UCSD-AML1 (cell line): Measurements from ENCODE around the gene ADD2.
A peak's percentile ranks its signal among the peaks of the same experiment; 100 is the strongest.

Source experiments
- DNase-seq: peaks from one replicate; lab custom pipeline; 2025; ENCODE audit not compliant: unreplicated experiment; lab: John Stamatoyannopoulos, UW

ADD2 gene

DNA sequence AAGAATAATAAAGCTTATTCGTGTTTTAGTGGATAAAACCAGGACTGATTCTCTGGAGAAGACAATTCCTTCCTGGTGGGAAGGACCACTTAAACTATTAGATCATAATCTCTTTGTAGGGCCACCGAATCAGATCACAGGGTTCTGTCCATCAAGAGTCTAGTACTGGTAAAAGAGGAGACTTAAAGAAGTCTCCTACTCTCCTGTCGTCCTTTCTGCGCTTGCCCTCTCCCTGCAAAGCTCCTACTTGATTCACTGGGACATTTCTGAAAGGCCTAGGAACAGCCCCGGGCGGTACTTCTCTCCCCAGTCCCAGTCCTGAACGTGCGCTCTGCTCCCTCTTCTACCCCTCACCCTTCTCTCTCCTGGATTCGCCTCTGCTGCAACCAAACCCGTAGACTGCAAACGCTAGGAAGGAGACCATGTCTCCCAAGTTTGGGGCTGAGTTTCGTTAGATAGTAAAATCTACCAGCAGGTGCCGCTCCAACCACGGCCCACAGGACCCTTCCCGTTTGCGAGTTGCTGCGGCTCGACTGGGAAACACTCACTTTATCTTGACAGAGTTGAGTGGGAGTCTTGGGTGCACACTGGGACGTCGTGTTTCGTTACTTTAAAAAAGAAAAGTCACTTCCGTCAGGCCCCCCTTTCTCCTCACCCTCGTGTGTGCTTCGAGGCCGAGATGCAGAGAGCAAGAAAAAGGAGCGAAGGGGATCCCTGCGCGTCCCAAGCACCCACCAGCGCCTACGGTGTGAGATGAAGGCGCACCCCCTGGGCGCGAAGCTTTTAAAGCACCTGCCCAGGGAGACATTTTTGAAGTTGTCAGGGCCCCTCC lies 21.5 kb upstream of the ADD2 start:
- DNase-seq, result peak; percentile 65

DNA sequence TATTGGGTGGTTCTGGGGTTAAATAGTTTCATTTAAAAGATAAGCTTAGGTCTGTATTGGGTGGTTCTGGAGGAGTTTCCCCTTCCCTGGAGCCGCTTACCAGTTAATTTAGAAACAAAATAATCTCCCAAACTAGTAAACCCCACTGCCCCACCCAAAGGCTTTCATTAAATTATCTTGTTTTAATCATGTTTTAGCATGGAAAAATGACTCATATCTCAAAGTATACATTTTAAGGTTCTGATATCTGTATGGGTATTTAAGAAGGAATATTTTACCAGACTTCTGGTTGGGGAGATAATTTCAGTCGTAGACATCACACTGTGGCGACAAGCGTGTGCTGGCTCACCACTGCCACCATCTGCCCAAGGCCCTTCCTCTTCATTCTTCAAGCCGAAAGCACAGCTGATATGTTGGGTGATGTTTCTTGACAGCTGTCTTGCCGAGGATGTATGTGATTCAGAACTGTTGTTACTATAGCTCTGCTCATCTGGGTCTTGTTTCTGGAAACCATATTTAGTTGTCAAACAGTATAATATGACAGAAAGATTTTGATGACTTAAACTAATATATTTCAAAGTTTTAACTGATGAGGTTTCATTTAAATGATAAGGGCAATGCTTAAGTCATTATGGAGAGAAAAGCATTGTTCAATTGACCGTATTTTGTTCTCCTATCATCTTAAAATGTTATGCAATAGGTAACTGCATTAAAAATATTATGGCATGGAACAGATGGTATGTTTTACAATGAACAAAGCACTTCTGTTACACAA lies 17.3 kb upstream of the ADD2 start:
- DNase-seq, result peak; percentile 21

DNA sequence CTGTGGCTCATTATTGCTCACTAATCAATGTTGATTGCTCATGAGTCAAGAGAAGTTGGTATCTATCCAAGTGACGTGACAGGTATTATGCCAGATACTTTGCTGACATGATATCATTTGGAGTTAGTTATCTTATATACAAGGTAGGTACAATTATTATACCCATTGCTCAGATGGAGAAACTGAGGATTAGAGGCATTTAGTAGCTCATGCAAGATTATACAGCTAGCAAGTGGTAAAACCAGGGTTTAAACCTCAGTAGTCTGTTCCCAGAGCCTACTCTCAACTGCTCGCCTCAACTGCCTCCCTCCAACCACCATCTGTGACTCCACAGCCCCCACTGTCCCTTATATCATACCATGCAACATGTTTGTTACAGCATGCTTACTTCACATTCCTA lies 16.3 kb upstream of the ADD2 start:
- no peak for DNase-seq

DNA sequence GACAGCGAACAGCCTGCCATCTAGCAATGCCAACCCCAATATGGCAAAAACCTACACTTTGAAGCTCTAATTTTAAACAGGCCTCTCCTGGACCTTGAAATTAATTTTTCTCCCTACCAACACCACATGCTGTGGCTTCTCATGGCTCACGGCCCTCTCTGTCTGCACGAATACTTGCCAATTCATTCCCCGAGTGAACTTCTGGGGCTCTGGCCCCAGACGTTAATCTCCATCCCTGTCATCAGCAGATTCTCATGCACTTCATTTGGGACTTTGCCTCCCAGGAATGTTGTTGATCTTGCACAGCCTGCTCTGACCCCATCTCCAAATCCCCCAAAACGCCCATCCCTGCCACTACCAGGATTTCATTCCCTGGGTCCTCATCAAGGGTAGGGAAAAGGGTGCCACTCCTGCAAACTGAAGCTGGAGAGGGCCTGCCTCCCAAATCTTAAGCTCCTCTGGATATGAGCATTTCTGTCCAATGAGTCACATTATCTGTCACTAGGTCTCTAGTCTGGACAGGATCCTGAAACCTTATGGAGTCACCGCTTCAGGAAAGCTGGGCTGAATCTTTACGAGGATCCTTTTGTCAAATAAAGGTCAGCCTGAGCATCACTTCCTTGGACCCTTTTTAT lies 12.0 kb upstream of the ADD2 start:
- no peak for DNase-seq

DNA sequence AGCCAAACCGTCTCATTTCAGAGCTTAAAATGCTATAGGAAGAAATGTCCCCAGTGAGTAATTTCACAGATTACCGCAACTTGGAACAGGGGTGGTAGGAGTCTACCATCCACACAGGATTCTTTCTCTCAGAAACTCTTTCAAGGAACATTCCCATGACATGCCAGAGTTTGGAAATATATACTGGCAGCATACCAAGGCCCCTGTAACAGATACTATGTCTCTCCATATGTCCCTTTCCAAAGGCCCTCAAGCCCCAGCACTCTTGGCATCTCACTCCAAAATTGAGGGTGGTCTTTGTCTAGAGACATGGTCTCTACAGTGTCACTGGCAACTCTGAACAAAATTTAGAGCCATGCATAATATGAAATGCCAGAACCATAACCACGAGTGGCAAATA lies 11.5 kb upstream of the ADD2 start:
- no peak for DNase-seq

DNA sequence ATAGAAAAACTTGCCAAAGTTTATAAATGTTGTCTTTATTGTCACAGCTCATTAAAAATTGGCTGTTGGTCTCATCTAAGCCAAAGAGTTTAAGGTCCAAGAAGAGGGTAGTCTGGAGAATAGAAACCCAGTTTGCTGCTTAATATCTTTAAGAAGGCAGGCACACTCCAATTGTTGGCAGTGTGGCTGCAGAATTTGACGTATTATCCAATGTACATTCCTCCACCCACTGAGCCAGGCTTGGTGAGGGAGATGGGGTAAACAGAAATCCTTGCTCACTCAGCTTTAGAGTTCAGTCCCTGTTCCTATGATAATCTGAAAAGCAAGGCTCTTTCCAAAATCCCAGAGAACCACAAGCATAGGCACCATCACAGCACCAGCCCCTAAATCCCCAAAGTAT lies 10.7 kb upstream of the ADD2 start:
- DNase-seq, result no peak

DNA sequence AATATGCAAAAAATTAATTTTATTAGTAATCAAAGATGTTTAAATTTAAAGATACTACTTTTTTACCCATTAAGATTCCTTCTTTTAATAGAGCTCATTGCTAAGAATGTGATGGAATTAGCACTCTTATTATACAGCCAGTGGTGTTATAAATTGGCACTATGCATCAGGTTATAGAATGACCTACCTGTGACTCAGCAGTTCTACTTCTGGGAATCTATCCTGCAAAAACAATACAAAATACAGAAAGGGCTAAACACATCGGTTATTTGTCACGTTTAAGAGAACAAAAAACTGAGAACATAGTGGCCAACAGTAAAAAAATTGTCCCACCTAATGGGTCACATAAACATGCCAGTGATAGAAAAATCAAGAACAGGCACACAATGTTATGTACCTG lies 9.4 kb upstream of the ADD2 start:
- no peak for DNase-seq

DNA sequence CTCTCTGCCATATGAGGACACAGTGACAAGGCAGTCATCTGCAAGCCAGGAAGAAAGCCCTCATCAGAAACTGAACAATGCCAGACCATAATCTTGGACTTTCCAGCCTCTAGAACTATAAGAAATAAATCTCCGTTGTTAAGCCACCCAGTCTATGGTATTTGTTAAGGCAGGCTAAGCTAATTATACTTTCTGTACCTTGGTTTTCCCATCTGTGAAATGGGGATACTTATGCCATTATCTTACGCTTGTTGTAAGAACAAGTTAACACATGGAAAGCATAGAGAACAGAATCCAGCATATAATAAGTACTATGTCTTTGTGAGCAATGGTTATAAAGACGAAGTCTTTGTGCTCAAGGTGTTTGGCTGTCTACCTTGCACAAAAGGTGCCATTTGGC lies 8.3 kb upstream of the ADD2 start:
- DNase-seq, result no peak

DNA sequence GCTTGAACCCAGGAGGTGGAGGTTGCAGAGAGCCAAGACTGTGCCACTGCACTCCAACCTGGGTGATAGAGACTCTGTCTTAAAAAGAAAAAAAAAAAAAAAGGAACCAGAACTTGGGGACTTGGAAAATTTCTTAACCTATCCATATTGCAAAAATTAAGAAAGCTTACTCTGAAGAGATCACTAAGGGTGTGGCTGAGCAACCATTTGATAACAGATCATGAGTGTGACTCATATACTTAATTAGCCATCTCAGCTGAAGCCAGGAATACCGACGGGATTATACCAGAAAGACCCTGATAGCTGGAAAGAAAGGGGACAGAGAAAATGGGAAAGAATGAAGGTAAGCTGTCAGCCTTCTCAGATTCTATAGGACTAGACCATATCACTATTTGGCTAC lies 7.1 kb upstream of the ADD2 start:
- no peak for DNase-seq

DNA sequence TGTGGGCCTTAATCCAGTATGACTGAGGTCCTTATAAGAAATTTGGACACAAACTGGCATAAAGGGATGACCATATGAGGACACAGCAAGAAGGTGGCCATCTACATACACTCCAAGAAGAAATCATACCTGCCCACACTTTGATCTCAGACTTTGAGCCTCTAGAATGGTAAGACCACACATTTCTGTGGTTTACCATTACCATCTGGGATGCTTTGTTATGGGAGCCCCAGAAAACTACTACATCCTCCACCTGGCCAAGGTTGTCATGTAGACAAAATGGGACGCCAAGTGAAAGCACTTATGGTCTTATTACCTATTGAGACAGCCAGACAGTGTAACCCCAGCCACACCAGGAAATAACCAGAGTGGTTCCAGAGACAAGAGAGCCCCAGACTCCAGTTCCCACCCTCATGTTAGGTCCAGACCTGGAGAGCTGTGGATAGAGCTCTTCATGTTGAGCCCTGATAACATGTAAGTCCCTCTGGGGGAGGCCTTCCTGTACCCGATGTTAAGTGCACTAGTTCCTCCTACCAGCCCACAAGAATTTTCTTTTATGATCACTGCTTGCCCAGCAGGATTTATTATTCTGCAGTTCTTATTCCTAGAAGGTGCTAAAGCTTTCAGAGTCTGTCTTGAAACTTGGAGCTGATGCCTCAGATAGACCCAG lies 4.6 kb upstream of the ADD2 start:
- no peak for DNase-seq

DNA sequence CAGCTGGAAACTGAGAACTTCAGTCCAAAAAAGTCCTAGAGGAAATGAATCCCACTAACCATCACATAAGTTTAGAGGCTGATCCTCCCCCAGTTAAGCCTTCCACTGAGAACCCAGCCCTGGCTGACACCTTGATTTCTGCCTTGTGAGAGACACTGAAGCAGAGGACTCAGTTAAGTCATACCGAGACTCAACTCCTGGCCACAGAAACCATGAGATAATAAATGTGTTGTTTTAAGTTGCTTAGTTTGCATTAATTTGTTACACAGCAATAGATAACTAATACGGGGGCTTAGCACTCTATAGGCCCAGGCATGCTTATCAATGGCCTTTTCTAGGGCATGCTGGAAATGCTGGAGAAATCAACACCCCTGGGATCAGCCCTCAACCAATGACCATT lies 3.4 kb upstream of the ADD2 start:
- no peak for DNase-seq

DNA sequence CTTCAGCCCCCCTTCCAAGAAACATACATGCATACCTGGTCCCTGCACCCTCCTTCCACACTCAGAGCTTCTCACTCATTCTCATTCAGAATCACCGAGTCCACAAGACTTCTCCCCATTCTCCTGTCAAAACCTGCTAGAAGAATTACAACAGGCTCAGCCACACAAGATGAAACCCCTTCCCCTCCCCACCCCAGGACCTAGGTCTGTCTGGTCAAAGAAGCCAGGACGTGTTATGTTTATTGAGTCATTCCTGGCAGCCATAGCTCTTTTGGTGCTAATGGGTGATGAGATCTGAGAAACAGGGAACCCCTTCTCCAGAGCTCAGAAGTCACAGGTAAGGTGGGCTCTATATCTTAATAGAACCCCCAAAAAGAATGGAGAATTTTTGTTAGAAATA lies 1.4 kb upstream of the ADD2 start:
- DNase-seq, result no peak

DNA sequence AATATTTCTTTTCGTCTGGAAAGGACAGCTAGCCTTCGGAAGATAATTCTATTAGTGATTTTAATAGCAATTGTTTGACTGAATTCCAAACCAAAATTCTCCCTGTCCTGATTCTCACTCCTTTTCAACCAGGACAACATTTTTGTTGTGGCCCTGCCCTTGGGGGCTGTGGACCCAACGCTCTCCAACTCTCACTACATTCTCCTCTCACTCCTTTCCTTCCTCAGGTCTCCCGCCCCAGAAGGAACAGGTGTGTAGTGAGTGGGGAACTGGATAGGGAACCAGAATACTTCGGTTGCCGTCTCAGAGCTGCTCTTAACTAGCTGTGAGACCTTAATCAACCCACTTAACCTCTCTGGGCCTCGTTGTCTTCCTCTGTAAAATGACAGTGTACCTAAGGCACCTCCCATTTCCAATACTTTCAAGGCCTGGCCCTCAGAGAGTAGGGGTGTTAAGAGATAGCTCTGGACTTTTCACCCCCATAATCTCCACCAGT lies 638 bp upstream of the ADD2 start:
- no peak for DNase-seq

DNA sequence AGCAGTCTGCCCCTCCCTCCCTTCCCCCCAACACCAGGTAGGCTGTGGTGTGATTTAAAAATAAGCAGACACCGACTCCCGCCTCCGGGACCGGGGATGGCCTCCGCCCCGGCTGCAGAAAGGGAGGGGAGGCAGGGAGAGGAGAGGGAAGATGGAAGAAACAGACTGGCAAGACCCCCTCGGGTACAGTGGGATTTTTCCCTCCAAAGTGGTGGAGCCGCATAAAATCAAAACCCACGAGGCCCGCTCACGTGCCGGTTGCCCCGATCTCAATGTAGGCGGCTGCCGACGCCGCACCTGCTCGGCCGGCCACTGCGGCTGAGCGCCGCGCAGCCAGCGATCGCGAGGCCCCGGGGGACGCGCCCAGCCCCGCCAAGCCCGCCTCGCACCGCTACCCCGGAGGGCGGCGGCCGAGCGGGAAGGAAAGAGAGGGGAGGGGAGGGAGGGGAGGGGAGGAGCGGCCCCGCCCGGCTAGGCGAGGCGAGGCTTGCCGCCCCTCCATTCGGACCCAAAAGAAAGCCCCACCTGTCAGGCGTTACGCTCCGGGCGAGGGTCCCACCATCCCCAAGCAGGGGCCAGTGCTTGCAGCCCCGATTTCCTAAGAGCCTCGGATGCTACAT lies 811 bp downstream of the ADD2 start:
- DNase-seq, result no peak

DNA sequence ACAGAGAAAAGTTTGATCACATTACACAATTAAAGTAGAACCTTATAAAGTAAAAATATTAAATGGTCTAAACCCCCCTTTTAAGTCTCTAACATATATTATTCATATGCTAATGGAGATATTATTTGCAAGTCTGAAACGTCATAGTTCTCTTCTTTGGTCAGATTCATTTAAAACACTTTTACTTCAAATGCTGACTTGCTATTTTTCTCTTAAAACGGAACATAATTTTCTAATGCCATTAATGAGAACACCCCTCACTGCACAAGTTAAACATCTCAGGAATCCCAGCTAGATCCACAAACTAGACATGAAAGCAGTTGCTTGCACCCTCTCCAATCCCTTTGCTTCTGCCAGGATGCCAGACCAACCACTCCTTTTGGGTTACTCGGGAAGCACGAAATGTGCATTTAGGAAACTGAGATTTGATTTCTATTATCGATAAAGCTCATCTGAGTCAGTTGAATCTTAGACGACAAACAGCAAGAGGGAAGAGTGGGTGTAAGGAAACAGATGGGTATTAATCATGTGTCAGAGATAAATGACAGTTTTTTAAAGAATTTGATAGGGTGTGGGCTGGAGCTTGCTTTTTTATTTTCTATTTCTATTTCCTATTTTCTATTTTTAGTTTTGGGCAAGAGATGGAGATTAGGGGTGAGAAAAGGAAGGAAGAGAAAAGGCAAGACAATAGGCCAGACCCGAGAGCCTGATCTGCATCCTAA lies 1.5 kb downstream of the ADD2 start:
- no peak for DNase-seq

DNA sequence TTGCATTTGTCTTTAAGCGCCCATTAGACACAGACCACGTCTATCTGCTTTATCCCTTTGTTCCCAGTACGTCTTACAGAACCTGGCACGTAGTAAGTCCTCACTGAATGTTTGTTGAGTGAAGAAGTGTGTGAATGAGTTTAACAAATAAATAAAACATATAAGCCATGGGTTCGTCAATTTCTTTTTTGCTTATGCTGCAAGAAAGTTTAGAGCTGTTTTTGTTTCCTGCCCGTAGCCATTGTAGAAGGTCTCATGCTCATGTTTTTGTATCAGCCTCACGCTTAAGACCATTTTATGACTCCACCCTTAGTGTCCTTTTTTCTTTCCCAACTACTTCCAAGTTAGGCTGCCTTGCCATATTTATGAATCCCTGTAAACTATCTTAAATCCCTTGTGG lies 2.5 kb downstream of the ADD2 start:
- no peak for DNase-seq

DNA sequence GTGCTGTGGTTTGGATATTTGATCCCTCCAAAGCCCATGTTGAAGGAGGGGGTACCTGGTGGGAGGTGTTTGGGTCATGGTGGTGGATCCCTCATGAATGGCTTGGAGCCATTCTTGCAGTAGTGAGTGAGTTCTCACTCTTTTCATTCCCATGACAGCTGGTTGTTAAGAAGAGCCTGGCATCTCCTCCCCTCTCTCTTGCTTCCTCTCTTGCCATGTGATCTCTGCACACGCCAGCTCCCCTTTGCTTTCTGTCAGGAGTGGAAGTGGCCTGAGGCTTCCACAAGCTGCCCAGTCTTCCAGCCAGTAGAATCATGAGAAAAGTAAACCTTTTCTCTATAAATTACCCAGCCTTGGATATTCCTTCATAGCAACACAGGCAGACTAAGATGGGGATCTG lies 8.6 kb downstream of the ADD2 start:
- no peak for DNase-seq

DNA sequence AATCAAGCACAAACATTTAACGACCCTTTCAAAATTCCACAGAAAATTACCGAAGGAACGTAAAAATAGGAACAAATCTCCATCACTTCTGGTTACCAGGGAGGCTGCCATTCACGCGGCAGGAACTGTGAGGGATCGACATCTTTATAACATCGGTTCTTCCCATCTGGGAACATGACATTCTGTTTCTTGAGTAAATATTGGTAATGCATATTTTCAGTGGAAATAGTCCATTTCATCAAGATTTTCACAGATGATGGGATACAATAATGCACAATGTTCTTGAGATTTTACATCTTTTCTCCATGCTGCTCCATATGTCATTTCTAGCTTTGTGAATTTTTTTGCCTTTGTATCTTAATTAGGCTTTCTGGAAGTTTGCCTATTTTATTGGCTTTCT lies 10.0 kb downstream of the ADD2 start:
- DNase-seq, result no peak

DNA sequence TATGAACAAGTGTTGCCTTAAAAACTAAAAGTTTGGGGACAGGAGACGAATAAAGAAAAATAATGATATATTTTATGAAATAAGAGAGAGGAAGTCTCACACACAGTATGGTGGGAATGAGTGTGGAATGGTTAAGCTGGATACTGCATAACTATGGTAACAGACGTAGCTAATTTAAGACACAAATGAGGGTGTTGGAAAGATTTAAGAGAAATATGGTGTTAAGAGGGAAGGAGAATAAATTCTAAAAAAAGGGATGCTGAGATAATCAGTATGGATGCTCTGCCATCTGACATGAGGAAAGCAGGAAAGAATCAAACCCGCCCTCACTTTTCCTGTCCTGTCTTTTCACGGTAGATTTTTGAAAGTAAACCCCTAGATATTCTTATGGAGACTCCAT lies 10.6 kb downstream of the ADD2 start:
- DNase-seq, result no peak

DNA sequence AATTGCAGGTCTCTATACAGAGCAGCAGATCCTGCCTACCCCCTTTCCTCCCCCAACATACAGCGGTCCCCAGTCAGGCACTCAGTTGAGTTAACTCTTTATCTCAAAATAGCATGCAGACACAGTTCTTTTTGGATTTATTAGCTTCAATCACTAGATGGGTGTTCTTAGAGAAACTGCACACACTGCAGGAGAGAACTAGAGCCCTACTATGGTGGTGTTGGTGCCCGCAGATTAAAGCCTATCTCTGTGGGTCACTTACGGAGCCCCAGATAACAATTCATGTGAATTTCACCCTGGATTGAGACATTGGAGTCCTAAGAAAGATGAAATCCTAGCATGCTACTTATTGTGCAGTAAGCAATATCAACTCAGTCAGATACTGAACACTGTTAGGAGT lies 11.9 kb downstream of the ADD2 start:
- DNase-seq, result no peak
